Gastrocnemius medialis (tissue), 4 donors: ENCODE measurements around the gene TDRD12. TPM values are rescaled to one million over a fixed set of nuclear protein-coding genes. Genes with fewer than 3 reads are reported as not detected.
"Not testable (repeated sequence)": the region's sequence is repeated elsewhere in the genome, so short reads cannot be mapped to it uniquely, and the experiment has no call there.

Experiments
- ATAC-seq, 2 donors: fragments of 150-250 bp; one replicate each; pipeline ENCODE4 v1.9.1; 2016
- DNase-seq, 2 donors: peaks; one replicate each; pipeline ENCODE4 v3.0.0-alpha.2; 2019
- H3K27ac ChIP-seq, 4 donors: fragments of 200-600 bp; sonication (generic); 1 replicate in 1 of 4; 2 replicates in 3 of 4; pipeline ENCODE4 v1.5.1; 2016 to 2018; ENCODE audit warnings: mild to moderate bottlenecking in 2 of 4, moderate library complexity in 1 of 4
- H3K27me3 ChIP-seq, 3 donors: fragments of 200-600 bp; sonication (generic) in 2 of 3; 1 replicate in 1 of 3; 2 replicates in 2 of 3; pipeline versions ENCODE4 v1.5.1 to v1.6.0; 2016 to 2019; ENCODE audit warnings: mild to moderate bottlenecking in 1 of 3, moderate library complexity in 1 of 3
- H3K36me3 ChIP-seq, 2 donors: fragments of 200-600 bp; sonication (generic) in 1 of 2; one replicate each; pipeline ENCODE4 v1.5.1; 2017 to 2018
- H3K4me1 ChIP-seq, 2 donors: fragments of 200-600 bp; sonication (generic) in 1 of 2; one replicate each; pipeline ENCODE4 v1.5.1; 2016 to 2017; ENCODE audit warnings: mild to moderate bottlenecking in 2 of 2
- H3K4me3 ChIP-seq, 4 donors: fragments of 200-600 bp; sonication (generic) in 3 of 4; 1 replicate in 1 of 4; 2 replicates in 3 of 4; pipeline ENCODE4 v1.5.1; 2016 to 2019; ENCODE audit warnings: mild to moderate bottlenecking in 2 of 4
- H3K9me3 ChIP-seq, 3 donors: fragments of 200-600 bp; sonication (generic) in 2 of 3; 1 replicate in 1 of 3; 2 replicates in 2 of 3; pipeline ENCODE4 v1.5.1; 2016 to 2019
- POLR2A ChIP-seq, 2 donors: fragments of 450-650 bp; IDR thresholded peaks; one replicate each; pipeline ENCODE4 v1.6.1; 2017; ENCODE audit warnings: antibody characterized with exemption in 2 of 2, mild to moderate bottlenecking in 2 of 2, moderate library complexity in 2 of 2
- in situ Hi-C, 4 donors: fragments of 200-750 bp; cut with MboI; loops; one replicate each; pipeline versions ENCODE4 v1.15.0 to v1.8.0; 2017; ENCODE audit warnings: low sequenced_read_pairs in 4 of 4
- intact Hi-C: fragments of 100-400 bp; cut with DNase I; formaldehyde crosslinking; loops from one replicate; pipeline ENCODE4 v1.15.1; 2023; ENCODE audit warnings: low total_unique reads
- total RNA-seq, 4 donors: library from RNA; depleted of rRNA; stranded (reverse); fragments of >200 nt; gene quantifications; one replicate each; pipeline versions ENCODE4 v1.1.0 to v1.2.3, GENCODE V29; 2016
- TF ChIP-seq, protein P1 (sequence below), 5 experiments: fragments of 450-650 bp in 3 of 5; fragments of 200-600 bp in 2 of 5; sonication (generic) in 2 of 5; IDR thresholded peaks in 4 of 5; conservative IDR thresholded peaks in 1 of 5; 1 replicate in 4 of 5; 2 replicates in 1 of 5; pipeline ENCODE4 v1.5.1; 2016 to 2019; ENCODE audit warnings: antibody characterized with exemption in 5 of 5, mild to moderate bottlenecking in 3 of 5, moderate library complexity in 3 of 5

TDRD12 gene
- total RNA-seq, 4 donors from 2014 or later: 0.10 to 1.0 (median 0.37) TPM

DNA sequence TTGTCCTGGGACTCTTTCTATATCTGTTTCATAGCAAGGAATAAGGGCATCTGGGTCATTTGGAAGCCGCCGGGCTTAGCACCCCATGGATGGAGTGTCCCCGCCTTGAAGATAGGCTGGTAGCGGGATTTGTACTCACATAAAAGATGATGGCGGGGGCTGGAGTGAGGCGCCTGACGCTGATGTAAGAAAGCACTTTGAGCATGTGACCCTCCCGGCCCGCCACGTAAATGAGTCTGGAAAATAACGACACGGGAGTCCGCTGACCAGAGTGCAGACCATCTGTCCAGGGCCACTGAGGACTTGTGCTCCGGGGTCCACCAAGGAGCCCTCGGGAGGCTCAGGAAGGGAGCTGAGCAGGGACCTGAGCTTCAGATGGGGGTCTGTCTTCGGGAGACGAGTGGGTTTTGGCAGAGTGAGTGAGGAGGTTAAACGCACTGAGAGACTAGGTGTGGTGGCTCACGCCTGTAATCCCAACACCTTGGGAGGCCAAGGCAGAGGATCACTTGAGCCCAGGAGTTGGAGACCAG lies 124.2 kb downstream of the TDRD12 start:
- peaks cover 0 to 9% (median 3%) of the 10 kb centered on the region in 3 donors for H3K9me3 ChIP-seq
- ATAC-seq (no peak), DNase-seq (no peak)
- TF ChIP-seq POLR2A (IDR thresholded peaks at IDR 0.05): no peak
- TF ChIP-seq, protein P1, sequence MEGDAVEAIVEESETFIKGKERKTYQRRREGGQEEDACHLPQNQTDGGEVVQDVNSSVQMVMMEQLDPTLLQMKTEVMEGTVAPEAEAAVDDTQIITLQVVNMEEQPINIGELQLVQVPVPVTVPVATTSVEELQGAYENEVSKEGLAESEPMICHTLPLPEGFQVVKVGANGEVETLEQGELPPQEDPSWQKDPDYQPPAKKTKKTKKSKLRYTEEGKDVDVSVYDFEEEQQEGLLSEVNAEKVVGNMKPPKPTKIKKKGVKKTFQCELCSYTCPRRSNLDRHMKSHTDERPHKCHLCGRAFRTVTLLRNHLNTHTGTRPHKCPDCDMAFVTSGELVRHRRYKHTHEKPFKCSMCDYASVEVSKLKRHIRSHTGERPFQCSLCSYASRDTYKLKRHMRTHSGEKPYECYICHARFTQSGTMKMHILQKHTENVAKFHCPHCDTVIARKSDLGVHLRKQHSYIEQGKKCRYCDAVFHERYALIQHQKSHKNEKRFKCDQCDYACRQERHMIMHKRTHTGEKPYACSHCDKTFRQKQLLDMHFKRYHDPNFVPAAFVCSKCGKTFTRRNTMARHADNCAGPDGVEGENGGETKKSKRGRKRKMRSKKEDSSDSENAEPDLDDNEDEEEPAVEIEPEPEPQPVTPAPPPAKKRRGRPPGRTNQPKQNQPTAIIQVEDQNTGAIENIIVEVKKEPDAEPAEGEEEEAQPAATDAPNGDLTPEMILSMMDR (IDR thresholded peaks at IDR 0.05 in 4 of 5, conservative IDR thresholded peaks at IDR 0.05 in 1 of 5): no peak
- H3K27me3 ChIP-seq: no peaks in the 10 kb centered on the region
- intact Hi-C loops (no loop called here), in situ Hi-C loops (no loop called here)
- no peaks in the 10 kb centered on the region for H3K36me3 ChIP-seq
- H3K4me1 ChIP-seq: no peaks in the 10 kb centered on the region
- H3K27ac ChIP-seq: no peak overlapping the region
- H3K4me3 ChIP-seq: no peak overlapping the region

DNA sequence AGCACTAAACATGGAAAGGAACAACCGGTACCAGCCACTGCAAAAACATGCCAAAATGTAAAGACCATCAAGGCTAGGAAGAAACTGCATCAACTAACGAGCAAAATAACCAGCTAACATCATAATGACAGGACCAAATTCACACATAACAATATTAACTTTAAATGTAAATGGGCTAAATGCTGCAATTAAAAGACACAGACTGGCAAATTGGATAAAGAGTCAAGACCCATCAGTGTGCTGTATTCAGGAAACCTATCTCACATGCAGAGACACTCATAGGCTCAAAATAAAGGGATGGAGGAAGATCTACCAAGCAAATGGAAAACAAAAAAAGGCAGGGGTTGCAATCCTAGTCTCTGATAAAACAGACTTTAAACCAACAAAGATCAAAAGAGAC lies 128.5 kb downstream of the TDRD12 start:
- H3K4me3 ChIP-seq, H3K27me3 ChIP-seq, H3K36me3 ChIP-seq, ATAC-seq, H3K4me1 ChIP-seq, DNase-seq, intact Hi-C loops, in situ Hi-C loops, H3K9me3 ChIP-seq, H3K27ac ChIP-seq: not testable (repeated sequence)

DNA sequence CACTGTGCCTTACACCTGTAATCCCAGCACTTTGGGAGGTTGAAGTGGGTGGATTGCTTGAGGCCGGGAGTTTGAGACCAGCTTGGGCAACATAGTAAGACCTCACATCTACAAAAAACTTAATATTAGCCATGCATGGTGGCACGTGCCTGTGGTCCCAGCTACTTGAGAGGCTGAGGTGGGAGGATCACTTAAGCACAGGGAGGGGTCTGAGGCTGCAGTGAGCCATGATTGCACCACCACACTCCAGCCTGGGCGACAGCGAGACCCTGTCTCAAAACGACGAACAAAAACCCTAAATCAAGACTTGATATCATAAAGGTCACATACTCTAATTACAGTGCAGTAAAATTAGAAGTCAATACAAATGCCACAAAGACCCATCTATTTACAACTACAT lies 132.6 kb downstream of the TDRD12 start:
- Histone ChIP-seq H3K4me3 (no peak overlapping the region), H3K27ac (no peak overlapping the region), H3K9me3 (no peaks in the 10 kb centered on the region), H3K27me3 (no peaks in the 10 kb centered on the region), H3K36me3 (no peaks in the 10 kb centered on the region), H3K4me1 (no peaks in the 10 kb centered on the region)
- in situ Hi-C loops: no loop called here
- no peak for DNase-seq
- ATAC-seq: no peak
- TF ChIP-seq POLR2A (IDR thresholded peaks at IDR 0.05): no peak
- TF ChIP-seq, protein P1 (IDR thresholded peaks at IDR 0.05 in 4 of 5, conservative IDR thresholded peaks at IDR 0.05 in 1 of 5): no peak
- intact Hi-C loops: no loop called here

DNA sequence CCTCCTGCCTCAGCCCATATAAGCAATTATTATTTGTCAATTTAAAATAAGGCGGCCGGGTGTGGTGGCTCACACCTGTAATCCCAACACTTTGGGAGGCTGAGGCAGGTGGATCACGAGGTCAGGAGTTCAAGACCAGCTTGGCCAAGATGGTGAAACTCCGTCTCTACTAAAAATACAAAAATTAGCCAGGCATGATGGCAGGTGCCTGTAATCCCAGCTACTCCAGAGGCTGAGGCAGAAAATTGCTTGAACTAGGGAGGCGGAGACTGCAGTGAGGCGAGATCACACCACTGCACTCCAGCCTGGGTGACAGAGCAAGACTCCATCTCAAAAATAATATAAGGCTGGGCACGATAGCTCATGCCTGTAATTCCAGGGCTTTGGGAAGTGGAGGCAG lies 137.3 kb downstream of the TDRD12 start:
- intact Hi-C loops, DNase-seq, ATAC-seq, H3K27ac ChIP-seq, H3K36me3 ChIP-seq, H3K4me3 ChIP-seq, H3K4me1 ChIP-seq, H3K9me3 ChIP-seq, in situ Hi-C loops, H3K27me3 ChIP-seq: not testable (repeated sequence)

DNA sequence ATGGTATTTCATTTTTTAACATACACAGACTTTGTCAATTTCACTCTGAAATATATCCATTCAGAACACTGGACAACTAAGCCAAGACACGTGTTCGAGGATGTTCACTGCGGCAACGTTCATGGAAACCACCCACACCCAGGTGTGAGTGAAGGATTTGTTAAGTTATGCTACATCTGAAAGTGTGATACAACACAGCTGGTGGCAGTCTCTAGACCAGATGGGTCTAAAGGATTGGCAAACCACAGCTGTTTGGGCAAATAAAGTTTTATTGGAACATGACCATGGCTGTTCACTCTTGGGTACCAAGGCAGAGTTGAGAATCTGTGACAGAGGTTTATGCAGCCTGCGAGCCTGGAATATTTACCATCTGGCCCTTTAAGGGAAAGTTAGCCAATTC lies 138.0 kb downstream of the TDRD12 start:
- Histone ChIP-seq H3K27ac (no peak overlapping the region), H3K27me3 (no peaks in the 10 kb centered on the region), H3K36me3 (no peaks in the 10 kb centered on the region), H3K4me3 (no peak overlapping the region), H3K9me3 (no peaks in the 10 kb centered on the region), H3K4me1 (no peaks in the 10 kb centered on the region)
- DNase-seq (no peak), ATAC-seq (no peak)
- TF ChIP-seq, protein P1 (IDR thresholded peaks at IDR 0.05 in 4 of 5, conservative IDR thresholded peaks at IDR 0.05 in 1 of 5): no peak
- TF ChIP-seq POLR2A (IDR thresholded peaks at IDR 0.05): no peak
- intact Hi-C loops: no loop called here
- in situ Hi-C loops: no loop called here

DNA sequence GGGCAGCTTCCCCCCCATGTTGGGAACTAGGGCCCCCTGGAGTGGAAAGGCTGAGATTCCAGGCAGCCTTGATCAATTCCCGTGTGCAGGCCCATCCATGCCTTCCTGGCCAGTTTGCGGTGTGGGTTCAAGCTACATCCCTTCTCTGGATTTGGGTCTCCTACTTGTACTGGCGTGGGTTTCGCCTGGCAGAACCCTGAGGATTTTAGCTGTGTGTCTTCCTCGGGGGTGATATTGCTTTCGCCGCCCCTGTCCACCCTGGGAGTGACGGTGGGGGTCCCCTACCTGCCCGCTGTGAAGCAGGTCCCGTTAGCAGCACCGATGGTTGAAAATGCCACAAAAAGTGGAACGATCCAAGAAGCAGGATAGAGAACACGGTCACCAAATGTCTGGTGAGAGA lies 138.6 kb downstream of the TDRD12 start:
- intact Hi-C loops (no loop called here), in situ Hi-C loops (no loop called here)
- no peaks in the 10 kb centered on the region for H3K9me3 ChIP-seq
- H3K36me3 ChIP-seq: no peaks in the 10 kb centered on the region
- H3K4me1 ChIP-seq: no peaks in the 10 kb centered on the region
- no peak for DNase-seq
- H3K27me3 ChIP-seq: no peaks in the 10 kb centered on the region
- ATAC-seq: no peak
- no peak overlapping the region for H3K4me3 ChIP-seq
- no peak overlapping the region for H3K27ac ChIP-seq
- TF ChIP-seq, protein P1 (IDR thresholded peaks at IDR 0.05 in 4 of 5, conservative IDR thresholded peaks at IDR 0.05 in 1 of 5): no peak
- no peak for TF ChIP-seq POLR2A (IDR thresholded peaks at IDR 0.05)
